Neutrophil (primary cell): ENCODE results near the gene FOXN3.

ENCODE experiments used
- H3K27ac ChIP-seq: fragments of 200-600 bp; sonication (generic); 2 replicates; pipeline ENCODE4 v1.5.1; 2016; ENCODE audit warnings: mild to moderate bottlenecking, moderate library complexity
- H3K27me3 ChIP-seq: fragments of 200-600 bp; sonication (generic); 2 replicates; pipeline ENCODE4 v1.6.0; 2016; ENCODE audit warnings: mild to moderate bottlenecking
- H3K36me3 ChIP-seq: fragments of 200-600 bp; sonication (generic); 2 replicates; pipeline ENCODE4 v1.5.1; 2017
- H3K4me1 ChIP-seq, 2 experiments: fragments of 200-600 bp in 1 of 2; sonication (generic) in 1 of 2; 1 replicate in 1 of 2; 2 replicates in 1 of 2; pipeline versions ENCODE4 v1.5.1 to v1.6.1; 2013 to 2016; ENCODE audit warnings: low read depth in 1 of 2, low read length in 1 of 2, mild to moderate bottlenecking in 1 of 2, moderate library complexity in 1 of 2; ENCODE audit not compliant: control insufficient read depth in 1 of 2, insufficient read depth in 1 of 2
- H3K4me3 ChIP-seq, 2 experiments: fragments of 200-600 bp in 1 of 2; sonication (generic) in 1 of 2; 1 replicate in 1 of 2; 2 replicates in 1 of 2; pipeline ENCODE4 v1.5.1; 2013 to 2016; ENCODE audit warnings: low read depth in 1 of 2, low read length in 1 of 2, mild to moderate bottlenecking in 1 of 2, moderate library complexity in 1 of 2
- H3K9me3 ChIP-seq: fragments of 200-600 bp; sonication (generic); 2 replicates; pipeline ENCODE4 v1.5.1; 2016
- CTCF ChIP-seq: fragments of 200-600 bp; sonication (generic); IDR thresholded peaks from 2 replicates; pipeline ENCODE4 v1.5.1; 2016; ENCODE audit warnings: antibody characterized with exemption

Gene FOXN3

GRCh38 chr14:89312932-89313331 is 104.1 kb downstream of the FOXN3 start:
- Histone ChIP-seq H3K27ac (no peak overlapping the region), H3K4me3 (no peak overlapping the region), H3K27me3 (no peaks in the 10 kb centered on the region), H3K36me3 (no peaks in the 10 kb centered on the region), H3K4me1 (no peaks in the 10 kb centered on the region), H3K9me3 (no peaks in the 10 kb centered on the region)
- no peak for TF ChIP-seq CTCF

DNA sequence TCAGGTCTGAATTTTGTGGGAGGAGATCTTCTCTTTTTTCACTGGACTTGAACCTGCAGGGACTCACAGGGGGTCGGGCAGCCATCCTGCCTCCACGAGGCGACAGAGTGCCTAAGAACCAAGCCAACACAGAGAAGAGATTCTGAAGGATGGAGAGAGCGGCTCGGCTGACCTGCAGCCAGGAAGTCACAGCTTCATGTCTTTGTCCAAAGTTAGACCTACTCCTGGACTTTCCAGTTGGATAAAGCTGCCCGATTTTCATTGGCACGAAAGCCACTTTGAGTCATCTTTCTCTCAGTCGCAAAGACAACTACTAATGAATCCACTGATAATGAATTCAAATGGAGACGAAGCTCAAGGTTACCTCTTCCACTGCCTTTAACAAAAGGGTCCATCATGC is 106.8 kb downstream of the FOXN3 start:
- Histone ChIP-seq H3K9me3 (no peaks in the 10 kb centered on the region), H3K27ac (no peak overlapping the region), H3K4me3 (no peak overlapping the region), H3K27me3 (no peaks in the 10 kb centered on the region), H3K4me1 (no peaks in the 10 kb centered on the region), H3K36me3 (no peaks in the 10 kb centered on the region)
- no peak for TF ChIP-seq CTCF

GRCh38 chr14:89309670-89310177 is 107.3 kb downstream of the FOXN3 start:
- Histone ChIP-seq H3K27me3 (no peaks in the 10 kb centered on the region), H3K4me1 (peaks cover 0 to 2% of the 10 kb centered on the region in 2 experiments), H3K9me3 (no peaks in the 10 kb centered on the region), H3K36me3 (no peaks in the 10 kb centered on the region), H3K27ac (no peak overlapping the region), H3K4me3 (no peak overlapping the region)
- TF ChIP-seq CTCF: no peak

DNA sequence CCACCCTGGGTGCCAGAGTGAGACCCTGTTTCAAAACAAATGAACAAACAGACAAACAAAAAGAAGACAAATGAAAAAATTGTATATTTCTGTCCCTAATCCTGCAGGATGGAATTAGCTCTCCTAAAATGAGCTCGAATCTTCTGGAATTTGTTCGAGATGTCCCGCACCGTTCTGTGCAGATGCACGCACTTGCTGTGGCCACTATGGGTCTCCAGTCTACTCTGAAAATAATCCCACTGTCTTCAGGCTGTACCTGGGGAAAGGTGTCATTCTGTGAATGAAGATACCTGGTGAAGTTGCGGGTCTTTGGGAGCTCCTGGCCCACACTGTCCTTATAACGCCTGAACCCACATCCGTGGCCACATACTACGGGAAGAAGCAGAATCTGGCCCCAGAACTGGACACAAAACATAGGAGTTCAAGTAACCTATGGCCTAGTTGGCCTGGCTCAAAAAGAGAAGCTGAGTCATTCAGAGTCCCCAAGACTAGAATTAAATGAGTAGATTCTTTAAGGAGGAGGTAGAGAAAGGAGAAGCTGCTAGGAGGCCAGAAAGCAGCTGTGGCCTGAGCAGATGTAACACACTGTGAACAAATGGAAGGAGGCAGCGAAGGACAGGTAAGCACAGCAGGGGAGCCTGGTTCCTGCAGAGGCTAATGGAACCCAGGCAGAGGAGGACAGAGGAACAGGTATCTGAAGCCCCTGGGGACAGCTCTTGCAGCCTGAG is 108.6 kb downstream of the FOXN3 start:
- Histone ChIP-seq H3K27me3 (no peaks in the 10 kb centered on the region), H3K27ac (no peak overlapping the region), H3K9me3 (no peaks in the 10 kb centered on the region), H3K4me1 (peaks cover 13 to 15% of the 10 kb centered on the region in 2 experiments), H3K4me3 (no peak overlapping the region), H3K36me3 (no peaks in the 10 kb centered on the region)
- no peak for TF ChIP-seq CTCF

DNA sequence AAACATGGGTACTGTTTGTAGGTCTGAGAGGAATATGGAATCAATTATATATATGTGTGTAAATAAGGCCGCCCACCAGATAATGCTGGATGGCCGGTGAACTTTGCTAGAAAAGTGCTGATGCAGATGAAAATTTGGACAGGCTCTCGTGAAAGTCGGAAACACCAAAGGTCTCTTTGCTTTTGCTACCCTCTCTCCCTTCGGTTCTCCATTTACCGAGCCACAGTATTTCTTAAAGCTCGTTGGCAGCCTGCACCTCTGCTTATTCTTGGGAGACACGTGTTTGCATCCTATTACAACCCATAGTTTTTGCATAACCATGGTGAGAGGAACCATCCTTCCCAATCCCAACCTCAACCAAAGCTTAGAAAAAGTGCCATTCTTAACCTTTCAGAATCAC is 109.6 kb downstream of the FOXN3 start:
- no peak for TF ChIP-seq CTCF
- no peak overlapping the region for H3K4me3 ChIP-seq
- no peaks in the 10 kb centered on the region for H3K36me3 ChIP-seq
- H3K27me3 ChIP-seq: no peaks in the 10 kb centered on the region
- H3K9me3 ChIP-seq: no peaks in the 10 kb centered on the region
- peaks cover 23 to 25% of the 10 kb centered on the region in 2 experiments for H3K4me1 ChIP-seq
- H3K27ac ChIP-seq: no peak overlapping the region
